ENCODE results near the gene BTG1. TPM values are rescaled to one million over a fixed set of nuclear protein-coding genes. Genes with fewer than 3 reads are reported as not detected.
"Not testable (repeated sequence)": the region's sequence is repeated elsewhere in the genome, so short reads cannot be mapped to it uniquely, and the experiment has no call there.

The BTG1 gene
- total RNA-seq, 4 donors from 2014 or later: 103 to 178 (median 156) TPM

- WGBS: 81% methylated on average over 2 of the region's 2 CpGs
- H3K36me3 ChIP-seq: no peaks in the 10 kb centered on the region
- no peaks in the 10 kb centered on the region for H3K27me3 ChIP-seq
- no peak overlapping the region for H3K4me3 ChIP-seq
- no peak overlapping the region for H3K27ac ChIP-seq
- no peak for TF ChIP-seq POLR2A (IDR thresholded peaks at IDR 0.05)
- TF ChIP-seq CTCF (IDR thresholded peaks at IDR 0.05): no peak
- TF ChIP-seq EP300 (IDR thresholded peaks at IDR 0.05): no peak
- TF ChIP-seq POLR2AphosphoS5 (IDR thresholded peaks at IDR 0.05): no peak
- no peak for DNase-seq (ENCODE audit: low spot score in 2 of 2)
- H3K4me1 ChIP-seq: peaks cover 32% of the 10 kb centered on the region
- H3K9me3 ChIP-seq: no peaks in the 10 kb centered on the region
Observed at GRCh38 chr12:92105110-92105509, 40.5 kb downstream of the BTG1 start.

- WGBS: 87% methylated on average over 2 of the region's 2 CpGs
- DNase-seq (ENCODE audit: low spot score in 2 of 2): no peak
- H3K27me3 ChIP-seq: no peaks in the 10 kb centered on the region
- H3K4me3 ChIP-seq: no peak overlapping the region
- H3K4me1 ChIP-seq: peaks cover 20% of the 10 kb centered on the region
- TF ChIP-seq POLR2A (IDR thresholded peaks at IDR 0.05): no peak
- TF ChIP-seq POLR2AphosphoS5 (IDR thresholded peaks at IDR 0.05): no peak
- TF ChIP-seq EP300 (IDR thresholded peaks at IDR 0.05): no peak
- TF ChIP-seq CTCF (IDR thresholded peaks at IDR 0.05): no peak
- H3K9me3 ChIP-seq: no peaks in the 10 kb centered on the region
- no peak overlapping the region for H3K27ac ChIP-seq
- no peaks in the 10 kb centered on the region for H3K36me3 ChIP-seq
Observed at GRCh38 chr12:92102606-92103005, 43.0 kb downstream of the BTG1 start.

GRCh38 chr12:92098594-92099380 lies 46.9 kb downstream of the BTG1 start:
- H3K27ac ChIP-seq: no peak overlapping the region
- peaks cover 9% of the 10 kb centered on the region for H3K4me1 ChIP-seq
- H3K4me3 ChIP-seq: no peak overlapping the region
- no peaks in the 10 kb centered on the region for H3K27me3 ChIP-seq
- H3K36me3 ChIP-seq: no peaks in the 10 kb centered on the region
- H3K9me3 ChIP-seq: no peaks in the 10 kb centered on the region
- 59% methylated on average over 1 of the region's 1 CpG for WGBS
- no peak for DNase-seq (ENCODE audit: low spot score in 2 of 2)
- TF ChIP-seq POLR2A (IDR thresholded peaks at IDR 0.05) (no peak), EP300 (IDR thresholded peaks at IDR 0.05) (no peak), CTCF (IDR thresholded peaks at IDR 0.05) (no peak), POLR2AphosphoS5 (IDR thresholded peaks at IDR 0.05) (no peak)

GRCh38 chr12:92096346-92097136 lies 49.1 kb downstream of the BTG1 start:
- TF ChIP-seq CTCF (IDR thresholded peaks at IDR 0.05) (no peak), POLR2AphosphoS5 (IDR thresholded peaks at IDR 0.05) (no peak), EP300 (IDR thresholded peaks at IDR 0.05) (no peak), POLR2A (IDR thresholded peaks at IDR 0.05) (no peak)
- no peak for DNase-seq (ENCODE audit: low spot score in 2 of 2)
- no peaks in the 10 kb centered on the region for H3K36me3 ChIP-seq
- no peaks in the 10 kb centered on the region for H3K27me3 ChIP-seq
- no peaks in the 10 kb centered on the region for H3K9me3 ChIP-seq
- 78% methylated on average over 2 of the region's 2 CpGs for WGBS
- H3K4me3 ChIP-seq: no peak overlapping the region
- H3K27ac ChIP-seq: no peak overlapping the region
- peaks cover 9% of the 10 kb centered on the region for H3K4me1 ChIP-seq

GRCh38 chr12:92094751-92095161 lies 50.9 kb downstream of the BTG1 start:
- Histone ChIP-seq H3K27me3 (no peaks in the 10 kb centered on the region), H3K4me3 (no peak overlapping the region), H3K4me1 (peaks cover 9% of the 10 kb centered on the region), H3K27ac (no peak overlapping the region), H3K36me3 (no peaks in the 10 kb centered on the region), H3K9me3 (no peaks in the 10 kb centered on the region)
- 66% methylated on average over 1 of the region's 1 CpG for WGBS
- no peak for TF ChIP-seq POLR2A (IDR thresholded peaks at IDR 0.05)
- no peak for TF ChIP-seq CTCF (IDR thresholded peaks at IDR 0.05)
- no peak for TF ChIP-seq POLR2AphosphoS5 (IDR thresholded peaks at IDR 0.05)
- DNase-seq (ENCODE audit: low spot score in 2 of 2): no peak

- DNase-seq (ENCODE audit: low spot score in 2 of 2); H3K4me1 ChIP-seq; H3K9me3 ChIP-seq; H3K27me3 ChIP-seq; H3K36me3 ChIP-seq; H3K4me3 ChIP-seq; H3K27ac ChIP-seq: not testable (repeated sequence)
- WGBS: 55% methylated on average over 3 of the region's 3 CpGs
Observed at GRCh38 chr12:92094301-92094700, 51.3 kb downstream of the BTG1 start.
